Hindlimb muscle (tissue), 1 donor: ENCODE measurements around the gene ATXN10. TPM values are rescaled to one million over a fixed set of nuclear protein-coding genes. Genes with fewer than 3 reads are reported as not detected.

Source experiments
- DNase-seq: peaks from one replicate; pipeline ENCODE4 v3.0.0-alpha.2; 2013
- polyA plus RNA-seq: library from polyadenylated mRNA; unstranded; fragments of 120-200 nt; gene quantifications from one replicate; pipeline ENCODE4 v1.2.1, GENCODE V29; 2013; ENCODE audit not compliant: insufficient read length

ATXN10 gene
- polyA plus RNA-seq, 1 donor: 174 TPM

- no peak for DNase-seq
Observed at GRCh38 chr22:45762545-45763235, 91.1 kb downstream of the ATXN10 start.

GRCh38 chr22:45763236-45763624 is 91.6 kb downstream of the ATXN10 start:
- no peak for DNase-seq

- no peak for DNase-seq
Observed at GRCh38 chr22:45768490-45768889, 96.9 kb downstream of the ATXN10 start.

GRCh38 chr22:45769569-45770210 is 98.1 kb downstream of the ATXN10 start:
- no peak for DNase-seq

- DNase-seq: no peak
Observed at GRCh38 chr22:45770506-45770905, 98.9 kb downstream of the ATXN10 start.

GRCh38 chr22:45771057-45771456 is 99.4 kb downstream of the ATXN10 start:
- DNase-seq: no peak

GRCh38 chr22:45771711-45772110 is 100.1 kb downstream of the ATXN10 start:
- DNase-seq: no peak

GRCh38 chr22:45772743-45773142 is 101.1 kb downstream of the ATXN10 start:
- no peak for DNase-seq

GRCh38 chr22:45774001-45774670 is 102.5 kb downstream of the ATXN10 start:
- DNase-seq: no peak

- DNase-seq: no peak
Observed at GRCh38 chr22:45775062-45775461, 103.4 kb downstream of the ATXN10 start.

- DNase-seq: no peak
Observed at GRCh38 chr22:45775569-45776312, 104.1 kb downstream of the ATXN10 start.

GRCh38 chr22:45776313-45776585 is 104.6 kb downstream of the ATXN10 start:
- DNase-seq: no peak

- DNase-seq: no peak
Observed at GRCh38 chr22:45777046-45777851, 105.6 kb downstream of the ATXN10 start.

- no peak for DNase-seq
Observed at GRCh38 chr22:45777852-45778375, 106.3 kb downstream of the ATXN10 start.

GRCh38 chr22:45781459-45781858 is 109.8 kb downstream of the ATXN10 start:
- DNase-seq: no peak

- DNase-seq: no peak
Observed at GRCh38 chr22:45781966-45782365, 110.3 kb downstream of the ATXN10 start.

- no peak for DNase-seq
Observed at GRCh38 chr22:45783021-45783420, 111.4 kb downstream of the ATXN10 start.

GRCh38 chr22:45783690-45784089 is 112.1 kb downstream of the ATXN10 start:
- no peak for DNase-seq

- no peak for DNase-seq
Observed at GRCh38 chr22:45784357-45785277, 113.0 kb downstream of the ATXN10 start.

GRCh38 chr22:45785458-45785857 is 113.8 kb downstream of the ATXN10 start:
- DNase-seq: no peak

- no peak for DNase-seq
Observed at GRCh38 chr22:45786726-45787125, 115.1 kb downstream of the ATXN10 start.
